ENCODE results near the gene MROH7. TPM values are rescaled to one million over a fixed set of nuclear protein-coding genes. Genes with fewer than 3 reads are reported as not detected.

The MROH7 gene
- total RNA-seq: under 1 TPM in 1 of 2 experiments, not detected in 1; 0.11 TPM

DNA sequence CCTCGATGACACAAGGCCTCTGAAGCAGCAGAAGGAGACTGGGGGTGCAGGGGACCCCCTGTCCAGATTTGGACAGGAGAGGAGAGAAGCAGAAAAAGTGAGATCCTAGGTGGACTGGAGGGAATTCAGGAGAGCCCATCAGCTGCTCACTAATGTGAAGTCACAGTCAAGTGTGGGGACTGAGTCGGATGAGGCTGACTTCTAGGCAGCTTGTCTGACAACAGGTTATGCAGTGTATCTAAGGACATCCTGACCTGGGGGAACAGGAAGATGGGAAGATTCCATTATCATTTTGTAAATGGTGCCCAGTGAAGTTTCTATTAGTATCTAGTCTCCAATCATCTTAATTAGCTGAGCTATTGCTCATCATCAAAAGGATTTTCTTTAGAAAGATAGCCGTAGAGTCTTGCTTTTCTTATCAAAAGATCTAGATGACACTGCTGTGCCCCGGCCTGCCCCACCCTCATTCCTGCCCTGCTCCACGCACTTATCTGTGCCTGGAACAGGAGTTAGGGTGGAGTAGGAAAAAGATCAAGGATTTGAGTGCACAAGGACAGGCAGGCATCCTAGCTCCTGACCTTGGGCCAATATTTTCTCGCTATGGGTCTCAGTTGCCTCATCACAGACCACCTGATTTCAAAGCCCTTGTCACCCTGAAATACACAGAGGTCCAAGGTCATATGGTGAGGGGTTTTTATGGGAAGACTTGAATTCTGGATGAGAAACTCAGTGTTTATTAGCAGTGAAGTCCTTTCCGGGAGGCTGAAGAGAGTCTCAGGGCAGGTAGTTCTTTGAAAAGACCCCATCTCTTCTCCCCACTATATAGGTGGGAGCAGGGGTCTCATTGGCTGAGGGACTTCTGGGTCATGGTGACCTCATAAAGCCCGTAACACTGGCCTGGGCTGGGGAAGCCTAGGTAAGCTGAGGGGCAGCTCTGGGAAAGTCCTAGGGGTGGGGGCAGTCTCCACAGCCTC is at the start of gene MROH7:
TSS of gene MROH7 (plus strand) at position 924 of the 974 bp plus-strand sequence. CDS start 11,141 bp downstream, outside the sequence.
- POLR2A ChIA-PET: no interaction called here
- CTCF ChIA-PET: no interaction called here
- no peak within 1 kb of the TSS for H3K4me3 Mint-ChIP-seq
- H3K27me3 Mint-ChIP-seq: peaks cover 3% of the 10 kb centered on the region
- no peak for ATAC-seq
- DNase-seq: no peak
- TF ChIP-seq, protein P1, sequence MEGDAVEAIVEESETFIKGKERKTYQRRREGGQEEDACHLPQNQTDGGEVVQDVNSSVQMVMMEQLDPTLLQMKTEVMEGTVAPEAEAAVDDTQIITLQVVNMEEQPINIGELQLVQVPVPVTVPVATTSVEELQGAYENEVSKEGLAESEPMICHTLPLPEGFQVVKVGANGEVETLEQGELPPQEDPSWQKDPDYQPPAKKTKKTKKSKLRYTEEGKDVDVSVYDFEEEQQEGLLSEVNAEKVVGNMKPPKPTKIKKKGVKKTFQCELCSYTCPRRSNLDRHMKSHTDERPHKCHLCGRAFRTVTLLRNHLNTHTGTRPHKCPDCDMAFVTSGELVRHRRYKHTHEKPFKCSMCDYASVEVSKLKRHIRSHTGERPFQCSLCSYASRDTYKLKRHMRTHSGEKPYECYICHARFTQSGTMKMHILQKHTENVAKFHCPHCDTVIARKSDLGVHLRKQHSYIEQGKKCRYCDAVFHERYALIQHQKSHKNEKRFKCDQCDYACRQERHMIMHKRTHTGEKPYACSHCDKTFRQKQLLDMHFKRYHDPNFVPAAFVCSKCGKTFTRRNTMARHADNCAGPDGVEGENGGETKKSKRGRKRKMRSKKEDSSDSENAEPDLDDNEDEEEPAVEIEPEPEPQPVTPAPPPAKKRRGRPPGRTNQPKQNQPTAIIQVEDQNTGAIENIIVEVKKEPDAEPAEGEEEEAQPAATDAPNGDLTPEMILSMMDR (IDR thresholded peaks at IDR 0.05): no peak
- no peaks in the 10 kb centered on the region for H3K36me3 Mint-ChIP-seq (ENCODE audit: low read depth)
- H3K9me3 Mint-ChIP-seq: peaks cover 7% of the 10 kb centered on the region
- no peaks in the 10 kb centered on the region for H3K4me1 Mint-ChIP-seq (ENCODE audit: low read depth)
- no peak within 1 kb of the TSS for H3K27ac Mint-ChIP-seq
- intact Hi-C loops (cut with micrococcal nuclease): no loop called here

DNA sequence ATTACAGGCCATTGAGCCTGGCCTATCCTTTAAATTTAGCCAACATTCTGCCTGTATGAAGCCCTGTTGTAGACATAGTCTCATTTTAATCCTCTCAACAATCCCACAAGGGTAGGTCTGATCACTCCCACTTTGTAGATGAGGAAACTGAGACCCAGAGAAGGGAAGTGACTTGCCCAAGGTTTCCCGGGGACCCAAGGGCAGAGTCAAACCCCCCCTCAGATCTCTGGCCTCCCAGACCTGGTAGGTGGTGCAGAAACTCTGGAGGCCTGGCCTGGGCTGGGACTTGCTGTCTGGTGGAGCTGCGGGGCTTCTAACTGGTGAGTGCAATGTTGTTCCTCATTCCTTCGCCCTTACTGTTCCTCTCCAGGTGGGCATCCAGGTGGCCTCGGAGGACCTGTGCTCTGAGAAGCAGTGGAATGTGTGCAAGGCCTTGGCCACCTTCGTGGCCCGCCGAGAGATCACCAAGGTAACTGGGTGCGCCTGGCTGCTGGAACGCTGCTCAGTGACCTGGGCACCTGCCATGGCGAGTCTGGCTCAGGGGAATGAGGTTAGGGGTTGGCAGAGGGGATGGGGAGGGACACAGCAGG is 47.9 kb upstream of the MROH7 start:
- Mint-ChIP-seq H3K36me3 (ENCODE audit: low read depth) (no peaks in the 10 kb centered on the region), H3K27me3 (no peaks in the 10 kb centered on the region), H3K27ac (no peak overlapping the region), H3K9me3 (no peaks in the 10 kb centered on the region), H3K4me1 (ENCODE audit: low read depth) (peaks cover 1% of the 10 kb centered on the region), H3K4me3 (no peak overlapping the region)
- ATAC-seq (no peak), DNase-seq (no peak)
- POLR2A ChIA-PET: no interaction called here
- TF ChIP-seq, protein P1 (IDR thresholded peaks at IDR 0.05): no peak
- CTCF ChIA-PET: no interaction called here
- intact Hi-C loops (cut with micrococcal nuclease): no loop called here

DNA sequence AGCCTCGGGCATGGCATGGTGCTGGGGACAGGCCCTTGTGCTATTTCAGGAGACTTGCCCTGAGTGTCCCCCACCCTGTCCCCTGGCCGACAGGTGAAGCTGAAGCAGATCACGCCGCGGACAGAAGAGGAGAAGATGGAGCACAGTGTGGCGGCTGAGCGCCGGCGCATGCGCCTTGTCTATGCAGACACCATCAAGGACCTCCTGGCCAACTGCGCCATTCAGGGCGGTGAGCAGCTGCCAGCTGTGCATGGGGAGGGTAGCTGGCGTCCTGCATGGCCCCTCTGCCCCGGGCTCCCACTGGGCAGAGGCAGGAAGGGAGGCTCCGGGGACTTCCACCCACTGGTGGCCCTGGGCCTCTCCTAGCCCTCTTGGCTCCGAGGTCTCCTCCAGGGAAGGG is 47.1 kb upstream of the MROH7 start:
- ChIA-PET CTCF (no interaction called here), POLR2A (no interaction called here)
- H3K9me3 Mint-ChIP-seq: no peaks in the 10 kb centered on the region
- H3K4me3 Mint-ChIP-seq: no peak overlapping the region
- H3K36me3 Mint-ChIP-seq (ENCODE audit: low read depth): no peaks in the 10 kb centered on the region
- TF ChIP-seq, protein P1 (IDR thresholded peaks at IDR 0.05): no peak
- H3K27ac Mint-ChIP-seq: no peak overlapping the region
- intact Hi-C loops (cut with micrococcal nuclease): no loop called here
- ATAC-seq (no peak), DNase-seq (no peak)
- H3K27me3 Mint-ChIP-seq: no peaks in the 10 kb centered on the region
- no peaks in the 10 kb centered on the region for H3K4me1 Mint-ChIP-seq (ENCODE audit: low read depth)

DNA sequence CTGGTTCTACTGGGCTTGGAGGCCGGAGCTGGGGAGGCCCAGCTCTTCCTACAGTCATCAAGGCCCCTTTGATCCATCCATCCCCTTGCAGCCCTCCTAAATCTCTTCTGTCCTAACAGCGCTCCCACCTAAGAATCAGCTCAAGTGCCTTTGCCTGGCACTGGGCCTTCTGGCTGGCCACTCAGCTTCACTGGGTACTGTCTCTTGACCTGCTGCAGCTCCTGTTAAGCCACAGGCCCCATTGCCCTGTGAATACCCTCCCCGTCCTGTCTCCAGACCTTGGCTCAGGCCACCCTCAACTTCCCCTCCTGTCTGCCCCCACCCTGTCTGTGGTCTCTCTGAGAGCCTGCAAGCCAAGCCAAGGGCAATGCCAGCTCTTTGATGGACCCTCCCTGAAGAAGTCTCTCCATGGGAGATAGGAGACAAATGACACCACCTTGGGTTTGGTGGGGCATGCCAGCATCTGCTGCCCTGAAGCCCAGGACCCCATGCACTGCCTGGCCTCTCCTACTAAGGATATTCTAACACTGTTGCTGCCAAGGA is 45.6 kb upstream of the MROH7 start:
- ATAC-seq (no peak), DNase-seq (no peak)
- Mint-ChIP-seq H3K36me3 (ENCODE audit: low read depth) (no peaks in the 10 kb centered on the region), H3K27me3 (no peaks in the 10 kb centered on the region), H3K9me3 (no peaks in the 10 kb centered on the region), H3K4me3 (no peak overlapping the region), H3K4me1 (ENCODE audit: low read depth) (no peaks in the 10 kb centered on the region), H3K27ac (no peak overlapping the region)
- intact Hi-C loops (cut with micrococcal nuclease): no loop called here
- TF ChIP-seq, protein P1 (IDR thresholded peaks at IDR 0.05): no peak
- ChIA-PET POLR2A (no interaction called here), CTCF (no interaction called here)

DNA sequence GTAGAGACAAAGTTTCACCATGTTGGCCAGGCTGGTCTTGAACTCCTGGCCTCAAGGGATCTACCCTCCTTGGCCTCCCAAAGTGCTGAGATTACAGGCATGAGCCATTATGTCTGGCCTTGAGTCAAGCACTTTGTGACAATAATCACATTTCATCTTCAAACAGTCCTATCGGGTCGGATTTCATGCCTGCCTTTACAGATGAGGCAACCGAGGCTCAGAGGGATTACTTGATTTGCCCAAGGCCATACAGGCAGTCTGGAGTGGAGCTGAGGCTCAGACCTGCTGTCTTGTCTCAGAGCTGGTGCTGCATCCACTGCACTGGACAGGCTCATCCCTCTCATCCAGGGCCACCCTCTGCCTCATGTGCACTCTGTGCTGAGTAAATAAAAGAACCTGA is 44.8 kb upstream of the MROH7 start:
- Mint-ChIP-seq H3K4me1 (ENCODE audit: low read depth) (no peaks in the 10 kb centered on the region), H3K27me3 (no peaks in the 10 kb centered on the region), H3K4me3 (no peak overlapping the region), H3K27ac (no peak overlapping the region), H3K36me3 (ENCODE audit: low read depth) (no peaks in the 10 kb centered on the region), H3K9me3 (no peaks in the 10 kb centered on the region)
- intact Hi-C loops (cut with micrococcal nuclease): no loop called here
- DNase-seq: no peak
- ATAC-seq: no peak
- TF ChIP-seq, protein P1 (IDR thresholded peaks at IDR 0.05): no peak
- CTCF ChIA-PET: no interaction called here
- POLR2A ChIA-PET: no interaction called here
